GM10266 (cell line): ENCODE data around the gene C11orf86.

Source experiments
- DNase-seq: peaks from one replicate; pipeline ENCODE4 v3.0.0; 2012; ENCODE audit errors: extremely low spot score
- TF ChIP-seq, protein P1 (sequence below): IDR thresholded peaks from 2 replicates; pipeline ENCODE4 v1.5.1; 2012; ENCODE audit warnings: mild to moderate bottlenecking, low read depth; ENCODE audit not compliant: control insufficient read depth, insufficient read depth; ENCODE audit errors: missing control alignments

The C11orf86 gene

DNA sequence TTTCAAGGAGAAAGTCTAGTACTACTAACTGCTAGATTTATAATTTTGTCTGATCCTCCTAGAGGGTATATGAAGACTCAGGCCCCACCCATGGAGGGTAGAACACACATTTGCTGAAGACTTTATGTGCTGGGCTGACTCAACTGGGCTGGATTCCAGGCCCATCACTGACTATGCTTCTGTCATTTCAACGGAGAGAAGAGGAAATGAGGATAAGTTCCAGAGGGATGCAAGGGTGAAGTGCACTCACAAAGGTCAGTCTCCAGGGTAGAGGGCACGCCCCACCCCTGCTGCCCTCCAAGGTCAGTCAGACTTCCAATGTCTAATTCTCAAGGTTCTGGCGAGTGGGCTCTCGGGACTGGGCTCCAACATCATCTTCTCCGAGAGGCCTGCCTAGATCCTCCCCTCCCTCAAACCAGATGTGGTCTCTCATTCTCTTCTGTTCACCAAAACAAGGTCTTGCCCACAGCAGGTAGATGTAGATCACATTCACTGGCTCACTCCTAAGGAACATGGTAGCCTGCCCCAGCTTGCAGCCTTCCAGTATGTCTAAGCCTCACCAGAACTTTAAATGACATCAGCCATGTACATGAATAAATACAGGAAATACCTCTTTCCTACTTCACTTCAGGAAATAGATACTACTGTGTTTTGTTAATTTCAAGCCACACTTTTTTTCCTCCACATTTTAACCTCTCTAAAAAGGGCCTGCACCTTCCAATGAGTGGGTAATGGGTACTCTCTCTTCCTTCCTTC, 7.3 kb upstream of the C11orf86 start:
- TF ChIP-seq, protein P1, sequence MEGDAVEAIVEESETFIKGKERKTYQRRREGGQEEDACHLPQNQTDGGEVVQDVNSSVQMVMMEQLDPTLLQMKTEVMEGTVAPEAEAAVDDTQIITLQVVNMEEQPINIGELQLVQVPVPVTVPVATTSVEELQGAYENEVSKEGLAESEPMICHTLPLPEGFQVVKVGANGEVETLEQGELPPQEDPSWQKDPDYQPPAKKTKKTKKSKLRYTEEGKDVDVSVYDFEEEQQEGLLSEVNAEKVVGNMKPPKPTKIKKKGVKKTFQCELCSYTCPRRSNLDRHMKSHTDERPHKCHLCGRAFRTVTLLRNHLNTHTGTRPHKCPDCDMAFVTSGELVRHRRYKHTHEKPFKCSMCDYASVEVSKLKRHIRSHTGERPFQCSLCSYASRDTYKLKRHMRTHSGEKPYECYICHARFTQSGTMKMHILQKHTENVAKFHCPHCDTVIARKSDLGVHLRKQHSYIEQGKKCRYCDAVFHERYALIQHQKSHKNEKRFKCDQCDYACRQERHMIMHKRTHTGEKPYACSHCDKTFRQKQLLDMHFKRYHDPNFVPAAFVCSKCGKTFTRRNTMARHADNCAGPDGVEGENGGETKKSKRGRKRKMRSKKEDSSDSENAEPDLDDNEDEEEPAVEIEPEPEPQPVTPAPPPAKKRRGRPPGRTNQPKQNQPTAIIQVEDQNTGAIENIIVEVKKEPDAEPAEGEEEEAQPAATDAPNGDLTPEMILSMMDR: no peak
- DNase-seq: no peak

DNA sequence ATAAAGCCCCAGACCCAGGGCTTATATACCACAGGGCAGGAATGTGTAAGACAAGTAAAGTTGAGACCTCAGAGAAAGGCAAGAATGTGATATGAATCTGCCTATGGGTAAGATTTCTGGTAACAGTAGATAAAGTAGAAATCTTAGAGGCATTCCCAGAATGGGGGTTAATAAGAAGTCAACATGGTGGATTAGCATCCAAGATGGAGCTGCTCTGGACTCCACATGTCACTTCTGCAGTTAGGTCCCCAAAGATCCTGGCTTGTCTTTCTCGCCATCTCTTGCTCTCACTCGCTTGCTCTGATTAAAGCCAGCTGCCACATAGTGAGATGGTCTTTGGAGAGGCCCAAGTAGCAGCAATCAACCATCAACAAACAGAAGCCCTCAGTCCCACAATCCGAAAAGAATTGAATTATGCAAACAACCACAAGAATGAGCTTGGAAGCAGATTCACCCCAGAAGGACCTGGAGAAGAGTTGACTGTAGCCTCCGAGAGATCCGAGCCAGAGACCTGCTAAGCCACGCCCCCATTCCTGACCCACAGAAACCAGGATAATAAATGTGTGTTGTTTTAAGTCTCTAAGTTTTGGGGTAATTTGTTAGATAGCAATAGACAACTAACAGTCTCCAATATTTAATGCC, 5.4 kb upstream of the C11orf86 start:
- TF ChIP-seq, protein P1: no peak

DNA sequence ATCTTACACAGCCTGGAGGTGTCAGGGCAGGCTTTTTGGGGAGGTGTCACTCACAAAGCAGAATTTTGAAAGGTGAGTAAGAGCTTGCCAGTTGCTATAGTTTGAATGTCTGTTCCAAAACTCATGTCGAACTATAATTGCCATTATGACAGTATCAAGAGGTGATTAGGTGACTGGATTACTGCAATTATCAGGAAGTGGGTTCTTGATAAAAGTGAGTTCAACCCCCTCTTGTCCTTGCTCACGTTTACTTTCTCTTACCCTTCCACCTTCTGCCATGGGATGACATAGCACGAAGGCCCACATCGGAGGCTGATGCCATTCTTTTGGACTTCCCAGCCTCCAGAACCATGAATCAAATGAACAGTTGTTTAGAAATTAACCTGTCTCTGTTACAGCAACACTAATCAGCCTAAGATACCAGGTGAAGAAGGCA, 4.7 kb upstream of the C11orf86 start:
- DNase-seq: no peak
- TF ChIP-seq, protein P1: no peak

More for the DNA sequence above, 5.4 kb upstream of the C11orf86 start:
- no peak for DNase-seq

DNA sequence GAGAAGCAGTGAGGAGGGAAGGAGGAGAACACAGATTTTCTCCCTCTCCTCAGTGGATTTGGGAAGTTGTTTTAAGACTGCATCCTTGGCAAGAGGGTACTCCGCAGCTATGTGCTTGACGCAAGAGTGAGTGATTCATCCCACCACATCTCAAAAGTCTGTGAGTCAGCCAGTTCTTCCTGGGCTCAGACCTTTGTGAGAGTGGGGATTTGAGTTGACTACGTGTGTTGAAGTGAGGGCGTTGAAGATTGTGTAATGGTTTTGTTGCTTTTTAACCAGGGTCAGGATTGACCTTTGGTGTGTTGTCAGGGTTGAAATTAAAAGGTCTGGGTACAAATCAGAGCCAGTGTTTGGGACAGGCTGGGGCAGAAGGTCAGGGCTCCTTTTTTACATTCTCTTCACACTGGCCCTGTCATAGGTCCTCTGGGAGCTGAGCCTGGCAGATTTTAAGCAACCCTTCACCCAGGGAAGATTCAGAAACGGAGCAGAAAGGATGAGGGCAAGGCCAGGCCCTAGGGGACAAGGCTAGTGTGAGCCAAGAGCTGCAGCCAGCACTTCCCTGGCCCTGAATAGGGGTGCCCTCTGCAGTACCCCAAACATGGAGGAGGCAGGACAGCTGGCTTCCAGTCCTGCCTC, 4.2 kb upstream of the C11orf86 start:
- DNase-seq: no peak
- TF ChIP-seq, protein P1: no peak

DNA sequence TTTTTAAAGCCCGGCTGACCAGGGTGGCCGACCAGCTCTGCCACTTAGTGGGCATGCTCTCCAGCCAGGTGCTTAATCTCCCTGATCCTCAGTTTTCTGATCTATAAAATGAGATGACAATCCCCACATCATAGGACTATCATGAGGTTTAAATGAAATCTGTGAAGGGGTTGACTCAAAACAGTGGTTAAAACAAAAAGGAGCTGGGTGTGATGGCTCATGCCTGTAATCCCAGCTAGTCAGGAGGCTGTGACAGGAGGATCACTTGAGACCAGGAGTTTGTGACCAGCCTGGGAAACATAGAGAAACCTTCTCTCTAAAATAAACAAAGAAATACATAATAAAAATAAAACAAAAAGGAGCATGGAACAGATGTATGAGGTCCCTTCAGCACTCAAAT, 3.6 kb upstream of the C11orf86 start:
- TF ChIP-seq, protein P1: no peak
- DNase-seq: no peak

DNA sequence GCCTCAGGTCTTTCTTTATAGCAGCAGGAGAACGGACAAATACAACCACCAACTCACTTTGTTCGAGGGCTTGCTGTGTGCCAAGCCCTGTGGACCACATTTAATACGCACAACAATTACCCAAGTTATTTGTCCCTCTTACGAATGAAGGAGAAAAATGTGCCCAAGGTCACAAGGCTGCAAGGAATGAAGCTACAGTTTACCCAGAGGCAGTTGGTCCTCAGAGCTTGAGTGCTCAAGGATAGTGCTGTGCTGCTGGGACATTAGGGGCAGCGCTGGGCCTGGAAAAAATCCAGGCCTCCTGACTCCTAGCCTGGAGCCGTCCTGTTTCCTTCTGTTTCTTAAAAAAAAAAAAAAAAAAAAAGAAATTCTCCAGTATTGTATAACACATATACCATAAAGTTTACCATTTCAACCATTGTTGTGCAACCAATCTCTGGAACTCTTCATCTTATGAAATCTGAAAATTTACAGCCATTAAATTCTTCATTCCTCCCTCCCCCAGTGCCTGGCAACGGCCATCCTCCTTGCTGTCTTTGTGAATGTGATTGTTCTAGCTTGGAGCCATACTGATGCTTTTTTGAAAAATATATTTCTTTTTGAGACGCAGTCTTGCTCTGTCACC, 1.0 kb upstream of the C11orf86 start:
- TF ChIP-seq, protein P1: no peak

More for the DNA sequence above, 1.0 kb upstream of the C11orf86 start:
- no peak for DNase-seq
